GM18517 (cell line): ENCODE measurements around the gene SHC2.

Source experiments
- ATAC-seq: cut with Tn5 transposase; IDR thresholded peaks from one replicate; pipeline ENCODE4 v1.9.1; 2021; ENCODE audit warnings: mild to moderate bottlenecking, moderate library complexity; ENCODE audit not compliant: unreplicated experiment

SHC2 gene

GRCh38 chr19:472005-472858 is 11.4 kb upstream of the SHC2 start:
- no peak for ATAC-seq

- no peak for ATAC-seq
Measured at GRCh38 chr19:470701-471100, 9.9 kb upstream of the SHC2 start.

- ATAC-seq = no peak
Measured at GRCh38 chr19:469833-470232, 9.0 kb upstream of the SHC2 start.

GRCh38 chr19:468587-469256 is 7.9 kb upstream of the SHC2 start:
- ATAC-seq = no peak

- no peak for ATAC-seq
Measured at GRCh38 chr19:467554-467953, 6.7 kb upstream of the SHC2 start.

GRCh38 chr19:465056-465816 is 4.4 kb upstream of the SHC2 start:
- no peak for ATAC-seq

- no peak for ATAC-seq
Measured at GRCh38 chr19:464208-464545, 3.3 kb upstream of the SHC2 start.

- ATAC-seq = no peak
Measured at GRCh38 chr19:463483-464207, 2.8 kb upstream of the SHC2 start.

GRCh38 chr19:461721-462551 is 1.1 kb upstream of the SHC2 start:
- ATAC-seq = no peak

- ATAC-seq = no peak
Measured at GRCh38 chr19:459724-460511, 915 bp downstream of the SHC2 start.

GRCh38 chr19:458091-459042 is 2.5 kb downstream of the SHC2 start:
- ATAC-seq = no peak

GRCh38 chr19:457636-458035 is 3.2 kb downstream of the SHC2 start:
- no peak for ATAC-seq

GRCh38 chr19:456547-457110 is 4.2 kb downstream of the SHC2 start:
- no peak for ATAC-seq

GRCh38 chr19:455851-456546 is 4.8 kb downstream of the SHC2 start:
- no peak for ATAC-seq

- ATAC-seq = no peak
Measured at GRCh38 chr19:455031-455705, 5.7 kb downstream of the SHC2 start.

- no peak for ATAC-seq
Measured at GRCh38 chr19:453606-454005, 7.2 kb downstream of the SHC2 start.

GRCh38 chr19:452829-453228 is 8.0 kb downstream of the SHC2 start:
- no peak for ATAC-seq
